PC-3 (cell line): Measurements from ENCODE around the gene RING1. TPM values are rescaled to one million over a fixed set of nuclear protein-coding genes. Genes with fewer than 3 reads are reported as not detected.

Source experiments
- ATAC-seq: fragments of 200-7000 bp; cut with Tn5 transposase; 2 replicates; pipeline ENCODE4 v1.9.1; 2020; ENCODE audit warnings: mild to moderate bottlenecking, moderate library complexity
- BruUV-seq: library from RNA; stranded (reverse); fragments of 400-500 nt; replicated peaks from 2 replicates; lab custom pipeline; 2021; lab: Mats Ljungman, UMichigan
- CTCF ChIA-PET: fragments of 300-600 bp; sonication (Branson Sonifier 250); formaldehyde crosslinking; loops from one replicate; lab custom pipeline; 2022; ENCODE audit warnings: antibody characterized with exemption; lab: Charles Lee
- POLR2A ChIA-PET: fragments of 300-600 bp; sonication (Branson Sonifier 250); formaldehyde crosslinking; loops from one replicate; lab custom pipeline; 2022; ENCODE audit warnings: antibody characterized with exemption; ENCODE audit not compliant: unreplicated experiment; lab: Charles Lee
- DNase-seq: peaks from one replicate; pipeline ENCODE4 v3.0.0-alpha.2; 2015
- H2AFZ ChIP-seq: fragments of 300-600 bp; sonication (generic); 2 replicates; pipeline ENCODE4 v1.6.0; 2016; ENCODE audit warnings: antibody characterized with exemption, low read length
- H3F3A ChIP-seq: fragments of 300-600 bp; sonication (generic); one replicate; pipeline ENCODE4 v1.6.0; 2017; ENCODE audit warnings: antibody characterized with exemption, low read length, control low read depth, mild to moderate bottlenecking; ENCODE audit not compliant: unreplicated experiment
- H3K27ac ChIP-seq: fragments of 300-600 bp; sonication (generic); 2 replicates; pipeline ENCODE4 v1.5.1; 2016; ENCODE audit warnings: mild to moderate bottlenecking, low read length
- H3K27me3 ChIP-seq: fragments of 300-600 bp; sonication (generic); 2 replicates; pipeline ENCODE4 v1.6.1; 2016; ENCODE audit warnings: low read length, mixed read lengths
- H3K36me3 ChIP-seq: fragments of 300-600 bp; sonication (generic); 2 replicates; pipeline ENCODE4 v1.6.1; 2016; ENCODE audit warnings: low read depth, mixed run types, low read length, mixed read lengths
- H3K4me1 ChIP-seq: fragments of 300-600 bp; sonication (generic); 2 replicates; pipeline ENCODE4 v1.5.1; 2016; ENCODE audit warnings: low read length; ENCODE audit not compliant: insufficient read depth
- H3K4me2 ChIP-seq: fragments of 300-600 bp; sonication (generic); 2 replicates; pipeline ENCODE4 v1.6.0; 2016; ENCODE audit warnings: low read length
- H3K4me3 ChIP-seq: fragments of 300-600 bp; sonication (generic); 2 replicates; pipeline ENCODE4 v1.5.1; 2016; ENCODE audit warnings: mild to moderate bottlenecking, low read length, mixed read lengths
- H3K79me2 ChIP-seq: fragments of 300-600 bp; sonication (generic); 2 replicates; pipeline ENCODE4 v1.6.1; 2017; ENCODE audit warnings: low read length, mixed read lengths
- H3K9ac ChIP-seq: fragments of 300-600 bp; sonication (generic); 2 replicates; pipeline ENCODE4 v1.6.0; 2016; ENCODE audit warnings: mild to moderate bottlenecking, low read length
- H3K9me2 ChIP-seq: fragments of 300-600 bp; sonication (generic); replicated peaks from 2 replicates; pipeline ENCODE4 v1.6.1; 2016; ENCODE audit warnings: mixed run types, low read length, mixed read lengths
- H3K9me3 ChIP-seq: fragments of 300-600 bp; sonication (generic); 2 replicates; pipeline ENCODE4 v1.6.1; 2016; ENCODE audit warnings: low read length, mixed read lengths
- H4K20me1 ChIP-seq: fragments of 300-600 bp; sonication (generic); 2 replicates; pipeline ENCODE4 v1.6.1; 2016; ENCODE audit warnings: low read length, mixed read lengths
- CTCF ChIP-seq: fragments of 300-600 bp; sonication (generic); conservative IDR thresholded peaks from 2 replicates; pipeline ENCODE4 v1.5.1; 2017; ENCODE audit warnings: antibody characterized with exemption, low read depth, mild to moderate bottlenecking, low read length
- EZH2 ChIP-seq: fragments of 300-600 bp; sonication (generic); IDR thresholded peaks from one replicate; pipeline ENCODE4 v1.6.1; 2017; ENCODE audit warnings: antibody characterized with exemption, mild to moderate bottlenecking, low read length; ENCODE audit not compliant: unreplicated experiment
- EZH2phosphoT487 ChIP-seq: fragments of 300-600 bp; sonication (generic); IDR thresholded peaks from 2 replicates; pipeline ENCODE4 v1.6.1; 2018; ENCODE audit warnings: mild to moderate bottlenecking, antibody characterized with exemption, low read length, borderline replicate concordance
- intact Hi-C: fragments of 100-400 bp; cut with micrococcal nuclease; formaldehyde crosslinking; loops from 2 replicates; pipeline ENCODE4 v1.9.0; 2023
- total RNA-seq: library from RNA; depleted of rRNA; stranded (reverse); fragments of >200 nt; gene quantifications from 2 replicates; pipeline ENCODE4 v1.2.3, GENCODE V29; 2014

Gene RING1
- total RNA-seq, 1 experiment from 2014 or later = 23.3 TPM

GRCh38 chr6:33249732-33250630 lies 41.7 kb downstream of the RING1 start:
- peak; percentile 34 for ATAC-seq
- CTCF ChIA-PET = interaction anchor here (0.5 to 2.0 kb wide), 4 partner anchors 10 to 100 kb away, joined by 3 to 8 read pairs (median 5); no protein-coding TSS in a partner anchor
- BruUV-seq = TSS peak; percentile 93
- Histone ChIP-seq H3K4me1 (peaks cover 30% of the 10 kb centered on the region), H3K4me2 (peak overlapping the region; percentile 89), H3K27me3 (no peaks in the 10 kb centered on the region), H2AFZ (peak overlapping the region; percentile 81), H3K79me2 (no peaks in the 10 kb centered on the region), H3K27ac (peak overlapping the region; percentile 72), H3K36me3 (no peaks in the 10 kb centered on the region), H3F3A (peaks cover 7% of the 10 kb centered on the region), H3K9ac (peak overlapping the region; percentile 69), H3K9me2 (no peaks in the 10 kb centered on the region), H3K4me3 (peak overlapping the region; percentile 70), H3K9me3 (no peaks in the 10 kb centered on the region), H4K20me1 (no peaks in the 10 kb centered on the region)
- intact Hi-C loops = loop anchor here (1.0 to 2.0 kb wide), 4 partner anchors 43 to 127 kb away; partner anchors contain the start of gene RGL2
- no peak for TF ChIP-seq CTCF
- TF ChIP-seq EZH2 = no peak
- TF ChIP-seq EZH2phosphoT487 = no peak
- POLR2A ChIA-PET = interaction anchor here (0.5 to 1.0 kb wide), 5 partner anchors 11 to 1120 kb away, joined by 3 to 7 read pairs (median 4); partner anchors contain the start of gene FKBPL
- DNase-seq = peak; percentile 93

- DNase-seq = no peak
- Histone ChIP-seq H3K4me2 (peak overlapping the region; percentile 89), H3K4me3 (no peak overlapping the region), H3K27me3 (no peaks in the 10 kb centered on the region), H3F3A (peaks cover 7% of the 10 kb centered on the region), H3K9ac (no peak overlapping the region), H3K27ac (peak overlapping the region; percentile 72), H3K9me2 (no peaks in the 10 kb centered on the region), H3K4me1 (peaks cover 30% of the 10 kb centered on the region), H3K9me3 (no peaks in the 10 kb centered on the region), H3K36me3 (no peaks in the 10 kb centered on the region), H4K20me1 (no peaks in the 10 kb centered on the region), H3K79me2 (no peaks in the 10 kb centered on the region), H2AFZ (no peak overlapping the region)
- no peak for TF ChIP-seq EZH2phosphoT487
- no peak for TF ChIP-seq EZH2
- TF ChIP-seq CTCF = no peak
- ChIA-PET POLR2A (interaction anchor here (0.6 to 1.0 kb wide), 3 partner anchors 10 to 279 kb away, joined by 3 to 6 read pairs (median 4); no protein-coding TSS in a partner anchor), CTCF (interaction anchor here (0.7 to 2.0 kb wide), 2 partner anchors 9 to 99 kb away, joined by 3 to 8 read pairs; no protein-coding TSS in a partner anchor)
- no peak for ATAC-seq
- BruUV-seq = no TSS peak
- intact Hi-C loops = loop anchor here (2.0 kb wide), 1 partner anchor 48 kb away; the partner anchor contains the start of gene RGL2
Measured at GRCh38 chr6:33250731-33251130, 42.4 kb downstream of the RING1 start.
